ENCODE measurements around the gene LETM1. TPM values are rescaled to one million over a fixed set of nuclear protein-coding genes. Genes with fewer than 3 reads are reported as not detected.

The LETM1 gene
- total and polyA plus RNA-seq, 5 experiments from 2014 or later = 10.8 to 41.9 (median 12.9) TPM

- POLR2A ChIA-PET = no interaction called here
- Mint-ChIP-seq H3K4me1 (peaks cover 0 to 2% (median 0%) of the 10 kb centered on the region in 4 donors), H3K9me3 (no peaks in the 10 kb centered on the region), H3K36me3 (peaks cover 0 to 76% (median 19%) of the 10 kb centered on the region in 3 donors), H3K27ac (peak overlapping the region in 2 of 10 donors; percentile 53 to 64), H3K4me3 (no peak overlapping the region), H3K27me3 (no peaks in the 10 kb centered on the region)
- DNase-seq = no peak
- no peak for ATAC-seq
Measured at GRCh38 chr4:1819816-1820215, 36.1 kb downstream of the LETM1 start.

GRCh38 chr4:1819284-1819683, 36.7 kb downstream of the LETM1 start:
- Mint-ChIP-seq H3K9me3 (no peaks in the 10 kb centered on the region), H3K27me3 (no peaks in the 10 kb centered on the region), H3K27ac (peak overlapping the region in 3 of 10 donors; percentile 9 to 83 (median 76)), H3K36me3 (peaks cover 0 to 76% (median 18%) of the 10 kb centered on the region in 3 donors), H3K4me3 (no peak overlapping the region), H3K4me1 (peaks cover 0 to under 1% (median 0%) of the 10 kb centered on the region in 4 donors)
- ATAC-seq (no peak), DNase-seq (no peak)
- POLR2A ChIA-PET = no interaction called here

GRCh38 chr4:1815997-1816860, 39.7 kb downstream of the LETM1 start:
- POLR2A ChIA-PET = no interaction called here
- no peak for ATAC-seq
- DNase-seq = no peak
- peaks cover 0 to 69% (median 16%) of the 10 kb centered on the region in 3 donors for H3K36me3 Mint-ChIP-seq
- H3K4me1 Mint-ChIP-seq = peaks cover 0 to 2% (median 0%) of the 10 kb centered on the region in 4 donors
- peak overlapping the region in 1 of 10 donors; percentile 35 for H3K27ac Mint-ChIP-seq
- H3K4me3 Mint-ChIP-seq = no peak overlapping the region
- H3K27me3 Mint-ChIP-seq = no peaks in the 10 kb centered on the region
- H3K9me3 Mint-ChIP-seq = no peaks in the 10 kb centered on the region

GRCh38 chr4:1815096-1815996, 40.6 kb downstream of the LETM1 start:
- peaks cover 0 to 68% (median 16%) of the 10 kb centered on the region in 3 donors for H3K36me3 Mint-ChIP-seq
- H3K4me1 Mint-ChIP-seq = peaks cover 0 to 2% (median 0%) of the 10 kb centered on the region in 4 donors
- ATAC-seq = no peak
- H3K27me3 Mint-ChIP-seq = no peaks in the 10 kb centered on the region
- H3K9me3 Mint-ChIP-seq = no peaks in the 10 kb centered on the region
- no peak overlapping the region for H3K4me3 Mint-ChIP-seq
- DNase-seq = no peak
- POLR2A ChIA-PET = no interaction called here
- H3K27ac Mint-ChIP-seq = no peak overlapping the region

- Mint-ChIP-seq H3K4me1 (peaks cover 0 to 2% (median 0%) of the 10 kb centered on the region in 4 donors), H3K4me3 (no peak overlapping the region), H3K27me3 (no peaks in the 10 kb centered on the region), H3K27ac (no peak overlapping the region), H3K9me3 (no peaks in the 10 kb centered on the region), H3K36me3 (peaks cover 0 to 59% (median 10%) of the 10 kb centered on the region in 3 donors)
- DNase-seq (no peak), ATAC-seq (no peak)
- POLR2A ChIA-PET = no interaction called here
Measured at GRCh38 chr4:1814453-1814852, 41.5 kb downstream of the LETM1 start.

GRCh38 chr4:1813915-1814314, 42.0 kb downstream of the LETM1 start:
- POLR2A ChIA-PET = interaction anchor here (0.7 kb wide), 1 partner anchor 68 kb away, joined by 3 read pairs; no protein-coding TSS in a partner anchor
- peak overlapping the region in 1 of 10 donors; percentile 34 for H3K27ac Mint-ChIP-seq

GRCh38 chr4:1813231-1813630, 42.7 kb downstream of the LETM1 start:
- H3K27ac Mint-ChIP-seq = peak overlapping the region in 1 of 10 donors; percentile 75
- no peak overlapping the region for H3K4me3 Mint-ChIP-seq
- H3K9me3 Mint-ChIP-seq = no peaks in the 10 kb centered on the region
- peaks cover 0 to 2% (median 0%) of the 10 kb centered on the region in 4 donors for H3K4me1 Mint-ChIP-seq
- ATAC-seq = no peak
- H3K36me3 Mint-ChIP-seq = peaks cover 0 to 46% (median 7%) of the 10 kb centered on the region in 3 donors
- DNase-seq = no peak
- no peaks in the 10 kb centered on the region for H3K27me3 Mint-ChIP-seq
- POLR2A ChIA-PET = no interaction called here

More at GRCh38 chr4:1813915-1814314, 42.0 kb downstream of the LETM1 start:
- Mint-ChIP-seq H3K36me3 (peaks cover 0 to 53% (median 7%) of the 10 kb centered on the region in 3 donors), H3K27me3 (no peaks in the 10 kb centered on the region), H3K9me3 (no peaks in the 10 kb centered on the region), H3K4me1 (peaks cover 0 to 2% (median 0%) of the 10 kb centered on the region in 4 donors), H3K4me3 (no peak overlapping the region)
- no peak for ATAC-seq
- DNase-seq = no peak

- peak overlapping the region in 2 of 10 donors; percentile 28 to 36 for H3K27ac Mint-ChIP-seq
- POLR2A ChIA-PET = no interaction called here
- DNase-seq (no peak), ATAC-seq (no peak)
- H3K4me1 Mint-ChIP-seq = peaks cover 0 to 2% (median 0%) of the 10 kb centered on the region in 4 donors
- no peak overlapping the region for H3K4me3 Mint-ChIP-seq
- H3K27me3 Mint-ChIP-seq = no peaks in the 10 kb centered on the region
- H3K9me3 Mint-ChIP-seq = no peaks in the 10 kb centered on the region
- H3K36me3 Mint-ChIP-seq = peaks cover 0 to 41% (median 2%) of the 10 kb centered on the region in 3 donors
Measured at GRCh38 chr4:1812720-1813119, 43.2 kb downstream of the LETM1 start.

- H3K36me3 Mint-ChIP-seq = peaks cover 0 to 23% (median 1%) of the 10 kb centered on the region in 3 donors
- no peak overlapping the region for H3K27ac Mint-ChIP-seq
- ATAC-seq (no peak), DNase-seq (no peak)
- H3K4me1 Mint-ChIP-seq = peaks cover 0 to 2% (median 0%) of the 10 kb centered on the region in 4 donors
- H3K4me3 Mint-ChIP-seq = no peak overlapping the region
- POLR2A ChIA-PET = no interaction called here
- no peaks in the 10 kb centered on the region for H3K9me3 Mint-ChIP-seq
- no peaks in the 10 kb centered on the region for H3K27me3 Mint-ChIP-seq
Measured at GRCh38 chr4:1810765-1811164, 45.2 kb downstream of the LETM1 start.

GRCh38 chr4:1809754-1810502, 46.0 kb downstream of the LETM1 start:
- peaks cover 0 to 21% (median 0%) of the 10 kb centered on the region in 3 donors for H3K36me3 Mint-ChIP-seq
- peak; percentile 87 to 88 for ATAC-seq
- peak; percentile 42 to 77 (median 63) for DNase-seq
- peaks cover 0 to 2% (median 0%) of the 10 kb centered on the region in 4 donors for H3K4me1 Mint-ChIP-seq
- H3K27ac Mint-ChIP-seq = no peak overlapping the region
- no peaks in the 10 kb centered on the region for H3K9me3 Mint-ChIP-seq
- POLR2A ChIA-PET = interaction anchor here (1.0 kb wide), 1 partner anchor 64 kb away, joined by 3 read pairs; no protein-coding TSS in a partner anchor
- no peak overlapping the region for H3K4me3 Mint-ChIP-seq
- no peaks in the 10 kb centered on the region for H3K27me3 Mint-ChIP-seq

GRCh38 chr4:1808851-1809753, 46.9 kb downstream of the LETM1 start:
- DNase-seq = no peak
- Mint-ChIP-seq H3K4me1 (peaks cover 0 to 2% (median 0%) of the 10 kb centered on the region in 4 donors), H3K9me3 (no peaks in the 10 kb centered on the region), H3K36me3 (peaks cover 0 to 14% (median 0%) of the 10 kb centered on the region in 3 donors), H3K4me3 (no peak overlapping the region), H3K27me3 (no peaks in the 10 kb centered on the region), H3K27ac (no peak overlapping the region)
- POLR2A ChIA-PET = interaction anchor here (1.0 kb wide), 1 partner anchor 63 kb away, joined by 3 read pairs; no protein-coding TSS in a partner anchor
- no peak for ATAC-seq
